ENCODE results near the gene CLDN6.

The CLDN6 gene

DNA sequence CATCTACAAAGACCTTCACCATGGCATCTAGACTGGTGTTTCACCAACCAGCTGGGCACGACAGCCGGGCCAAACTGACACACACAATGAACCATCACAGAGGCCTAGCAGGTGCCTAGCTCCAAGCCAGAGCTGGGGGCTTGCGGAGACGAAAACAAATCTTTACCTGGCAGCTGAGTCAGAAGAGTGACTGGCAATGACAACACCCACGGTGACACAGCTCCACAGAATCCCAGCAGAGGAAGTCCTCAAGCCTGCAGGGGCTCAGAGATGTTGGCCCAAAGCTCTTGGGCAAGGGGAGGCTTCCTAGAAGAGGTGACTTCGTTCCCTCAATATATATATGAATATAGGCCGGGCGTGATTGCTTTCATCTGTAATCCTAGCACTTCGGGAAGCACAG is 33.5 kb upstream of the CLDN6 start:
- DNase-seq (ENCODE audit: low read depth, low spot score), result no peak

DNA sequence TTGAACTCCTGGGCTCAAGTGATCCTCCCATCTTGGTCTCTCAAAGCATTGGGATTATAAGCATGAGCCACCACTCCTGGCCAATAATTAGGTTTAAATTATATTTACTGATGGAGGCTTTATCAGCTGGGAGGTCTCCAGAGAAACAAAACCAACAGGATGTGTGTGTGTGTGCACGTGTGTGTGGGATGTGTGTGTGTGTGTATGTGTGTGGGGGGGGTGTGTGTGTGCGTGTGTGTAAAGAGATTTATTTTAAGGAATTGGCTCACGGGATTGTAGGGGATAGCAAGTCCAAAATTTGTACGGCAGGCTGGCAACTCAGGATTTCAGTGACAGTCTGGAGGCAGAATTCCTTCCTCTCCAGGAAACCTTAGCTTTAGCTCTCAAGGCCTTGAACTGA is 33.0 kb upstream of the CLDN6 start:
- no peak for DNase-seq (ENCODE audit: low read depth, low spot score)

DNA sequence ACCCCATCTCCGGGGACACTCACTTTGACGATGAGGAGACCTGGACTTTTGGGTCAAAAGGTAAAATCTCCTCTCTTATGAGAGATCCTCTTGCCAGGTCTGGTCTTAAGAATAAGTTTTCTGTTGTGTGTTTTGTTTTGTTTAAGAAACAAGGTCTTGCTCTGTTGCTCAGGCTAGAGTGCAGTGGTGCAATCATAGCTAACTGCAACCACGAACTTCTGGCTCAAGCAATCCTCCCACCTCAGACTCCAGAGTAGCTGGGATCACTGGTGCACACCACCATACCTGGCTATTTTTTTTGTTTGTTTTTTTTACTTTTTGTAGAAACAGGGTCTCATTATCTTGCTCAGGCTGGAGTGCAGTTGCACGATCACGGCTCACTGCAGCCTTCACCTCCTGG is 32.5 kb upstream of the CLDN6 start:
- DNase-seq (ENCODE audit: low read depth, low spot score), result no peak

DNA sequence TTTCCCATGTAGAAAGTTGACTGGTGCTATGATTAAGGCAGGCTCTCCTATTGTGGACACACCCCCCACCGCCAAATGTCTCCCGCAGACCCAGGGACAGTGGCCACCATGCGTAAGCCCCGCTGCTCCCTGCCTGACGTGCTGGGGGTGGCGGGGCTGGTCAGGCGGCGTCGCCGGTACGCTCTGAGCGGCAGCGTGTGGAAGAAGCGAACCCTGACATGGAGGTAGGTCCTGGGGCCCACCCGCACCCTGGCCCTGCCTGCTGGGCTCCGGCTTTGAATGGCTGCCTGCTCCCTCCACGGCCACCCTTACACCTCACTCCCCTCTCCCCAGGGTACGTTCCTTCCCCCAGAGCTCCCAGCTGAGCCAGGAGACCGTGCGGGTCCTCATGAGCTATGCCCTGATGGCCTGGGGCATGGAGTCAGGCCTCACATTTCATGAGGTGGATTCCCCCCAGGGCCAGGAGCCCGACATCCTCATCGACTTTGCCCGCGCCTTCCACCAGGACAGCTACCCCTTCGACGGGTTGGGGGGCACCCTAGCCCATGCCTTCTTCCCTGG is 32.0 kb upstream of the CLDN6 start:
- DNase-seq (ENCODE audit: low read depth, low spot score), result no peak

DNA sequence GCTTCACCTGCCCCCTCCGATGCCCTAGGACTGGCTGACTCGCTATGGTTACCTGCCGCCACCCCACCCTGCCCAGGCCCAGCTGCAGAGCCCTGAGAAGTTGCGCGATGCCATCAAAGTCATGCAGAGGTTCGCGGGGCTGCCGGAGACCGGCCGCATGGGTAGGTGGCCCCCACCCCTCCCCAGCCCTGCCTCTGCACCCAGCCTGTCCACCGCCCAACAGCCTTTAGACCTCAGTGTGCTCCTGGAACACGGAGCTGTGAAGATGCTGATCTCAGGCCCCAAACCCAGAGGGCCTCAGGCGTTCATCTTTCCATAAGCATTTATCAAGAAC is 29.4 kb upstream of the CLDN6 start:
- DNase-seq (ENCODE audit: low read depth, low spot score), result no peak

DNA sequence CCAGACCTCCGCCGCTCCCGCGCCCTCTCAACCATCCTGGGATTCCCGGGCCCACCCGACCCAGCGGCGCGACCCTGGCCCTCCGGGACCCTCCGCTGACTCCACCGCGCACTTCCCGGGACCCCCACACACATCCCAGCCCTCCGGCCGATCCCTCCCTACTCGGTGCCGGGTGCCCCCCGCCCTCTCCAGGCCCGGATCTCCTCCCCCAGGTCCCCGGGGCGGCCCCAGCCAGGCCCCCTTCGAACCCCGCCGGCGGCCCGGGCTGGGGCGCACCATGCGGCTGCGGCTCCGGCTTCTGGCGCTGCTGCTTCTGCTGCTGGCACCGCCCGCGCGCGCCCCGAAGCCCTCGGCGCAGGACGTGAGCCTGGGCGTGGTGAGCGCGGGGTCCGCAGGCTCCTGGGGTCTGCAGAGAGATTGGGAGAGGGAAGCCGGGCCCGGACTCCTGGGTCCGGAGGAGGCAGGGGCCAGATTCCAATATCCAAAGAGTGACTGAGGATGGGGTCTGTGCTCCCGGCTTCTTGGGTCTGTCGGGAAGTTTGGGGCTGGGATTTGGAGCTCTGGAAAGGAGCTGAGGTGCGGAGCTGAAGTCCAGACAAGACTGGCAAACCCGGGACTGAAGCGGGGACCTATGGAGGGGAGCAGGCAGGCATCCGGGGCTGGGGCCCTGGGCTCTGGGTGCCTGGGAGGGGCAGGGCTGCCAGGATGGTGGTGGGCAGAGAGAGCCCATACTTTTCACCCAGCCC is 28.8 kb upstream of the CLDN6 start:
- DNase-seq (ENCODE audit: low read depth, low spot score), result no peak

DNA sequence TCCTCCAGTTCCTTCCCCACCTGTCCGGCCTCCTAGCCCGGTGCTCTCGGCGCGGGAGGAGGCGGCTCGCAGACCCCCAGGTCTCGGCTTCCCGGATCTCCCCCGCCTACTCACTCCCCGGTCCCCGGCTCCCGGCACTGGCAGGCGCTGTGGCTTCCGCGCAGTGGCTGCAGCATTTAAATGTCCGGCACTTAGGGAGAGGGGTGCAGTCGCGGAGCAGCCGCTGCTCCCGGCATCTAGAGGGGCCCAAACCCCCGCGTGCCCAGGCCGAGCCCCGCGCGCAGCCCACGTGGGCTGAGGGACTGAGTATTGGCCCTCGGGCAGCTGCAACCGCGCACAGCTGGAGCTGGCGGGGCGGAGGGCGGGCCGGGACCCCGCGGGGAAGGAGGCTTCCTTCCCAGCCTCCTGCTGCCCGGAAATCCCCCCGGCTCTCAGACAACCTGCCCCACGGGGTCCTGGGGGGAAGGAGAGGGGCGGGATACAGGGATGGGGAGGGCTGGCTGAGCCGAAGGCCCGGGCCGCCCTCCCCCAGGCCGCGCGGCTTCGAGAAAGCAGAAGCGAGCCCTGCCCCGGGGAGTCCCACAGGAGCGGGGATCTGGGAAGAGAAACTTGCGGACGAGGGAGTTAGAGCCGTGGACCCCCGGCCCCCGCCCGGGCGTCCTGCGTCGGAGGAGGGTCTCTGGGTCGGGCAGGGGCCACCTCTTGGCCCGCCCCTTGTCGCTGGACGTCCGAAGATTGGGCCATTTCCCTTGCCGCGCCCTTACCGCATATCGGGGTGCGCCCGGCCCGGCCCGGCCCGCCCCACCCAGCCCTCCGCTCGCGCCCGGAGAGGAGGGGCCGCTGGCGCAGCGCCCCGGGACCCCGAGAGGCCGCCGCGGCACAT is 28.0 kb upstream of the CLDN6 start, which contains the start of gene MMP25:
TSS of gene MMP25 (plus strand) at position 804 of the 883 bp plus-strand sequence. CDS start 357 bp downstream, outside the sequence.
- DNase-seq (ENCODE audit: low read depth, low spot score), result no peak

DNA sequence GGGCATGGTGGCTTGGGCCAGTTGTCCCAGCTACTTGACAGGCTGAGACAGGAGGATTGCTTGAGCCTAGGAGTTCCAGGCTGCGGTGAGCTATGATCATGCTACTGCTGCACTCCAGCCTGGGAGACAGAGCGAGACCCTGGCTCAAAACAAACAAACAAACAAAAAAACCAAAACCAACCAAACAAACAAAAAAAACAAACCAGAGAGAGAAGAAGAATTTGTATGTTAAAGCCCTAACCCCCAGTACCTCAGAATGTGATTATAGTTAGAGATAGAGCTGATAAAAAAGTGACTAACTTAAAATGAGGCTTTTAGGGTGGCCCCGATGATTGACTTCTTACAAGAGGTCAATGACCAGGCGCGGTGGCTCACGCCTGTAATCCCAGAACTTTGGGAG is 26.7 kb upstream of the CLDN6 start:
- DNase-seq (ENCODE audit: low read depth, low spot score), result no peak

DNA sequence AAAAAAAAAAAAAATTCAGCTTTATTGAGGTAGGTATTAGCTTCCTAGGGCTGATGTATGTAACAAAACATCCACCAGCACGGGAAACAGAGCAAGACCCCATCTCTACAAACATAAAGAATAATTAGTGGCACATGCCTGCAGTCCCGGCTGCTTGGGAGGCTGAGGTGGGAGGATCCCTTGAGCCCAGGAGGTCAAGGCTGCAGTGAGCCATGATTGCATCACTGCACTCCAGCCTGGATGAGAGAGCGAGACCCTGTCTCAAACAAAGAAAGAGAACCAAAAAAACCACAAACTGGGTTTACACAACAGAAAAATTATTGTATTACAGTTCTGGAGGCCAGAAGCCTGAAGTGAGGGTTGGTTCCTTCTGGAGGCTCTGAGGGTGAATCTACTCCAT is 24.4 kb upstream of the CLDN6 start:
- DNase-seq (ENCODE audit: low read depth, low spot score), result no peak

DNA sequence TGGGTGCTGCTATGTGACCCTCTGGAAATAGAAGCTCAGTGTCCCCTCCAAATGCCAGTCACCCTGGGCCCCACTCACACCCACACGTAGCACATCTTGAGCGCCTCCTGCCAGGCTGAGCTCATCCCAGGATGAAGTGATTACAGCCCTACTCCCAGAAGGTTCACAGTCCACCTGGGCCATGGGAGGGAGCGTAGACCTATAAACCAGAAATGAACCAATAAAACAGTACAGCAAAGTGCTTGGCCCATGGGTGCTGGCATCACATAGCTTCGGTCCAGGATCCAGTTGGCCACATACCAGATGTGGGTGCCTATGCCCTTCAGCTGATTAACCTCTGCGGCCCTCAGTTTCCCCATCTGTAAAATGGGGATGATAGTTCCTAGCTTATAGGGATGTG is 20.9 kb upstream of the CLDN6 start:
- no peak for DNase-seq (ENCODE audit: low read depth, low spot score)

DNA sequence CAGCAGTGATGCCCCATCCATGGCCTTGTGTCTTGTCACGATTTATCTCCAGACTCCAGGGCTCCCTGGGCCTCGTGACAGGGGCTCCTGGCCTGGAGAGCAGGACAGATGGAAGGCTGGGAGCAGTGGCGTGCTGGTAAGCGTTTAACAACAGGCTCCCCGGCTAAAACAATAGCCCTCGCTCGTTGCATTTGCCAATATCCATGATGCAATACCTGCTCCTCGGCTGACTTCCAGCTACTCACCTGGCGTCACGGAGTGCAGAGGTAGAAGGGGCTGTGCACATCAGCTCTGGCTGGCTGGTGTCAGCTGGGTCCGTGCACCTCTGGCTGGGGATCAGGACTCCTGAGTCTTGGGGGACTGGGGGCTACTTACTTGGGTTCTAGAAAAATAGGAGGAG is 20.3 kb upstream of the CLDN6 start:
- no peak for DNase-seq (ENCODE audit: low read depth, low spot score)

DNA sequence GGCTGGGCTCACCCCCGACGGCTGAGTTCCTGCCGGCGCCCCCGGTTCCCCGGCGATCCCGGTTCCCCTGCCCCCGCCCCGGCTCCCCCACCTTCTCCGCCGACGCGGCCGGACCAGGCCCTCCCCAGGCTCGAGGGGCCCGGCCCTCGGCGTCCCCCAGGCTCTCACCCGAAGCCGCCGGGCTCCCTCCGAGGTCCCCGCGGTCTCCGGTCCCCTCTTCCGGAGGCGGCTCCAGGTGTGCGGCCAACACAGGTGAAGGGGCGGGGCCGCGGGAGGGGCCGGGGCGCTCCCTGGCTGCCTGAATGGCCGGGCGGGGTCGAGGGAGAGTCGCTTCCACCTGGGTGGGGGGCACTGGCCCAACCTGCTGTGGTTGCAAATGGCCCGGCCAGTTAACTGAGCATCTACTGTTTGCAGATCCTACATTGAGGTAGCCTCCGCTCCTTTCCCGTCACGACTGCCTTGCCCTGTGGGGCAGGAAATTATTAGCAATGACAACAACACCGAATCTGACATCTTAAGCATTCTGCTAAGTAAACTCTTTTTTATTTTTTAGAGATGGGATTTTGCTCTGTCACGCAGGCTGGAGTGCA is 18.8 kb upstream of the CLDN6 start, which contains the start of gene BICDL2:
TSS of gene BICDL2 (minus strand) at position 219 of the 590 bp plus-strand sequence. CDS start 1,448 bp downstream, outside the sequence.
- DNase-seq (ENCODE audit: low read depth, low spot score), result no peak

DNA sequence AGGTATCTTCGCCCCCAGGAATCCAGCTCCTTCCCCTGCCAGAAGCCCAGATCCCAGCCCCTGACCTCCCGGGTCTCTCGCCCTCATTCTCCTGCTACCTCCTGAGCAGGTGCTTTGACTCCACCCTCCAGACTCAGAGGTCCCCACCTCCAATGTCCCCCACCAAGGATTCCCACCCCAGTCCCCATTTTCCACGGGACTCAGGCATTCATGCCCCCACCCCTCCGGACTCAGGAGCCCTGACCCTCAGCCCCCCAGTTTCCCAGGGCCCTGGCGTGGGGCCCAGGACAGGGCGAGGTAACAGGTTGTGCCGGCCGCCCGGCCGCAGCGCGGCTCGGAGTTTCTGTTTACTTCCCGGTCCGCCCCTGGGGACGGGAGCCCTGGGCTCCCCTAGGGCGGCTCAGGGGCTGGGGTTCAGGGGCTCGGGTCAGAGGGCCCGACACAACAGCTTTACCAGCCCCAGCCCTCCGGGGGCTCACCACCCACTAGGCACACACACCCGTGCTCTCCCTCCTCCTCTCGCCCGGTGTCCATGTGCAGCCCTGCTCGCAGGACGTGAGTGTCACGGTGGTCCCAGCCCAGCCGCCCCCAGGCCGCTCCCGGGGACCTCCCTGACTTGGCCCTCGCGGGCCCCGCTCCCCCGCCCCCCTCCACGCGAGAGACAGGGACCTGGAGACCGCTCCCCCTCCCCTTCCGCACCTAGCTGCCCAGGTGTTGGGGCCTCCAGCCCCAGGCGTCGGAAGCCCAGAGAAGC is 18.2 kb upstream of the CLDN6 start:
- DNase-seq (ENCODE audit: low read depth, low spot score), result no peak

DNA sequence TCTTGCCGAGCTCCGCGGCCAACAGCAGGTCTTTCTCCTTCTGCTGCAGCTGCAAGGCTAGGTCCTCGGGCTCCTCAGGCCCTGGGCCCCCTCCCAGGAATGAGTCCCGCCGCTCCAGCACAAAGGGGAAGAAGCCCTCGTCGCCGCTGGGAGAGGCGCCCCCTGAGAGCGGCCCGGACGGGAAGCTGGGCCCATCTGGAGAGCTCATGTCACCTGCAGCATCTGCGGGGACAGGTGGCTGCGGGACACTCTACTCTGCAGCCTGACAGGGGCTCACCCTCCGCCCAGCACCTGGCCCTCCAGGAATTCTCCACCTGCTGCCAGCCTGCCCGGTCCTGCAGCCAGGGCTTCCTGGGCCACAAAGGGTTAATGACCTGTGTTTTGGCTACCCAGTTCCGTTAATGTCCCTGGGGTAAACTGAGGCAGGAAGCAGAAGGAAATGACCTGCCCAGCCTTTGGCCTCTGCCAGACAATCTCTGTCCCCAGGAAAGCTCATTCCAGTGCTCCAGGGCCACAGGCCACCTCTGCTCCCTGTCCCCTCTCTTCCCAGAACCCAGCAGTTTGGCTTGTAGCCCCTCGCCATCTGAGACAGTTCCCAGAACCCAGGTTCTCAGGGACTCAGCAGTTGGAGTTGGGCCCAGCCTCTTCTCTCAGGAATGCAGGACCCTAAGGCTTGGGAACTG is 17.4 kb upstream of the CLDN6 start:
- DNase-seq (ENCODE audit: low read depth, low spot score), result no peak

DNA sequence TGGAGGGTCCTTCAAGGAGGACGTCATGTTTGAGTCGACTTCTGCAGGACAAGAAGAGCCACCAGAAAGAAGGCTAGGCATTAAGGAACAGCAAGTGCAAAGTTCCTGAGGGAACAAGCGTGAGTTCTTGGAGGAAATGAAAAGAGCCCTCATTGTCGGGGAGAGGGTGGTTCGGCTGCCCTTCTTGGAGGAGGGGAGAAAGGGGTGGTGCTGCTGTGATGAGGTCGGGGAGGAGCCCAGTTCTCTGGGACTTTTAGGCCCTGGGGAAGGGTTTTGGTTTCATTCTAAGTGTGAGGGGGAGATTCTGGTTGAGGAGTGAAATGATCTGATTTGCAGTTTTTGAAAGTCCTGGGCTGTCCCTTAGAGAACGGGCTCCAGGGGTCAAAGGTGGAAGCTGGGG is 14.6 kb upstream of the CLDN6 start:
- DNase-seq (ENCODE audit: low read depth, low spot score), result no peak

DNA sequence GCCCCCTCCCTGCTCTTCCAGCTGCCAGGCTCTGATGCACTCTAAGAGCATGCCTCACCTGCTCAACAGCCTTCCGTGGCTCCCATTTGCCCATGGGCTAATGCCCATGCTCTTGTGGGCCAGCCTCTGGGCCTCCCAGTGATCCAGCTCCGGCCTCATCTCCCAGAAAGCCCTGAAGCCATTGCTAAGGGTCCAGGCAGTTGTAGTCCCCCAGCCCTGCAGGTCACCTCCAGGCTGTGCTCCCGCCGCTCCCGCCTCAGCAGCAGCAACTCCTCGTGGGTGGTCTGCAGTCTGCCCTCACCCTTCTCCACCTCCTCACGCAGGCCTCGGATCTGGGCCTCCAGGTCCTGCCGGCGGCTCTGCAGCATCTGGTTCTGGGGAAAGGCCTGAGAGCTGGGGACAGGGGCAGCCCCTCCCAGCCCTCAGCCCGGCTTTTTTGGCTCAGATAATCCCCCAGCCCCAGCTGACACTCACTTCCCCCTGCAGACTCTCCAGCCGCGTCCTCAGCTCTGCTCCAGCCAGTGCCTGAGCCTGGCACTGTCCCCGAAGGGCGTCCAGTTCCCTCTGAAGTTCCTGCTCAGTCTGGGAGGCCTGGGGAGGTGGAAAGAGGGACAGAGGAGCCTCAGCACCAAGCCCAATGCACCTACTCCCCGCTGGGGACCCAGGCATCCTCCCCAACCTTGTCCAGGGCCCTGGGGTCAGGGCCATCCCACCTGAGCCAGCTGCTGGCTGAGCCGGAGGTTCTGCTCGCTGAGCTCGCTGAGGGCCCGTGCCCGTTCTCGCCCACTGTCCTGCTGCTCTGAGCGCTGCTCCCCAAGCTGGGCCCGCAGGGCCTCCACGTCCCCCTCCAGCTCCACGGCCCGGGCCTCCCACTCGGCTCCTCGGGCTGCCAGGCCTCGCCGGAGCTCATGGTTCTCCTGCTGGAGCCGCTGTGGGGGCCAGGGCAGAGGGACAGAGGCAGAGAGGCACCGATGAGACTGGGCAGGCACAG is 12.5 kb upstream of the CLDN6 start:
- DNase-seq (ENCODE audit: low read depth, low spot score), result no peak

DNA sequence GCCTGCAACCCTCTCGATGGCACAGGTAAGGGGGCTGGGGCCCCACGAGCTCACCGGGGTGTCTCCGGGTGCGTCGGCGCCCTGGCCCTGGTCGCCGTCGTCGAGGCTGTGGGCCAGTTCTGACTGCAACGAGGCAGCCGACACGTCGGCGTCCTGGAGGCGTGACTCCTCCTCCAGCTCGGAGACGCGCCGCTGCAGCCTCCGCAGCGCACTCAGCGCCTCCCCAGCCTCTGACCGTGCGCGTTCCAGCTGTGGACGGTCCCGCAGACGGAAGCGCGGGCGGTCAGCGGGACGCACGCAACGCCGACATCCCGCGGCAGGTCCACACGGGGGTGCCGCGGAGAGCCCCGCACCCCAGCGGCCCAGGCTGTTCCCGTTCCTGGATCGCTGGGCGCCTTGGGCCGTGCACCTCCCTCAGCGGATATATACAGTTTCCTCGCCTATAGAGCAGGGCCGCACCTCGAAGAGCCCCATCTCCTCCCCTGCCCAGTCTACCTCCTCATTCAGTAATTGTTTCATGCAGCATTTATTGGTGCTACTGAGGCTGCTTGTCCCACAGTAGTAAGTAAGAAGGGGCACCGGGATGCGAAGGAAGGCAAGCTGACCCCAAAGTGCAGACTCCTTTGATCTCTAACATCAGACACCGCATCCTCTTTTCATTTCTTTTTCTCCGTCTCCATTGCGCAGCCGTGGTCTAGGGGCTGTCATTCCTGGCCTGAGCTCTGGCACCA is 11.7 kb upstream of the CLDN6 start:
- DNase-seq (ENCODE audit: low read depth, low spot score), result no peak

DNA sequence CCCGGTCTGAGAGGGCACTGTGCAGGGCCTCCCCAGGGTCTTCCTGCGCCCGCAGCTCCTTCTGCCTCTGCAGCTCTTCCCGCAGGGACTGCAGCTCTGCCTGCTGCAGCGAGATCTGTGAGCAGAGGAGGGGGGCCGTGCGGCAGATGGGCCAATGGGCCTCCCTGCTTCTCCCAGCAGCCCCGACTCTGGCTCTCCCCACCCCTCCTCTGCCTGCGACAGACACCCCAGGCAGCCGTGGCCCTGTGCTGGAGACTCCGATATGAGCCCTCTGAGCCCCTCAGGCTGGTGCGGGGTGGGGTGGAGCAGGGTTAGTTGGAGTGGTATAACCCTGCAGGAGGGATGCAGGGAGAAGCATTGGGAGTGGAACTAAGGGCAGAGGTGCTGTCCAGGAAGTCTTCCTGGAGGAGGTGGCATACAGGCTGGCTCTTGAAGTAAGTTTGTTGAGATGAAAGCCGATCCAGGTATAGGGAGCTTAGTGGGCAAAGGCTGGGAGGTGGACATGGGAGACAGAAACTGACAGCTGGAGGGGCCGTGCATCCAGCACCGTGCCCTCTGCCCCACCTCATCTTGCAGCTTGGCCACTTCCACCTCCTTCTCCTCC is 10.8 kb upstream of the CLDN6 start:
- DNase-seq (ENCODE audit: low read depth, low spot score), result no peak
